Activated T-helper 2 cell treated with anti-CD3 and anti-CD28 coated beads, Interferon-gamma antibody, Interleukin-2, Interleukin-4, amounts not matched to agents 10 μg/mL and 5 μg/mL and 100 μg/mL, durations not matched to agents 14 hours and 24 hours and 36 hours (primary cell): ENCODE data around the gene LINS1. TPM values are rescaled to one million over a fixed set of nuclear protein-coding genes. Genes with fewer than 3 reads are reported as not detected.
"Not testable (repeated sequence)": the region's sequence is repeated elsewhere in the genome, so short reads cannot be mapped to it uniquely, and the experiment has no call there.

Experiments used
- DNase-seq: peaks from one replicate; pipeline ENCODE4 v3.0.0; 2021; ENCODE audit warnings: low spot score
- H3K27ac Mint-ChIP-seq: one replicate; pipeline ENCODE4 v1.8.0; 2021; ENCODE audit warnings: mixed read lengths
- H3K27me3 Mint-ChIP-seq: one replicate; pipeline ENCODE4 v1.8.0; 2021; ENCODE audit warnings: low read depth, mixed read lengths
- H3K36me3 Mint-ChIP-seq: one replicate; pipeline ENCODE4 v1.8.0; 2021; ENCODE audit warnings: low read depth, mixed read lengths
- H3K4me1 Mint-ChIP-seq: one replicate; pipeline ENCODE4 v1.8.0; 2021; ENCODE audit warnings: low read depth, mixed read lengths
- H3K4me3 Mint-ChIP-seq: one replicate; pipeline ENCODE4 v1.8.0; 2021; ENCODE audit warnings: low read depth, mild to moderate bottlenecking, moderate library complexity, mixed read lengths
- H3K9me3 Mint-ChIP-seq: one replicate; pipeline ENCODE4 v1.8.0; 2021; ENCODE audit warnings: mixed read lengths
- intact Hi-C: fragments of 100-400 bp; cut with micrococcal nuclease; formaldehyde crosslinking; loops from one replicate; pipeline ENCODE4 v1.15.1; 2023
- total RNA-seq: library from RNA; stranded (reverse); gene quantifications from 2 replicates; pipeline ENCODE4 v1.2.3, GENCODE V29; 2022

The LINS1 gene
- total RNA-seq, 1 donor from 2014 or later = 46.8 TPM

DNA sequence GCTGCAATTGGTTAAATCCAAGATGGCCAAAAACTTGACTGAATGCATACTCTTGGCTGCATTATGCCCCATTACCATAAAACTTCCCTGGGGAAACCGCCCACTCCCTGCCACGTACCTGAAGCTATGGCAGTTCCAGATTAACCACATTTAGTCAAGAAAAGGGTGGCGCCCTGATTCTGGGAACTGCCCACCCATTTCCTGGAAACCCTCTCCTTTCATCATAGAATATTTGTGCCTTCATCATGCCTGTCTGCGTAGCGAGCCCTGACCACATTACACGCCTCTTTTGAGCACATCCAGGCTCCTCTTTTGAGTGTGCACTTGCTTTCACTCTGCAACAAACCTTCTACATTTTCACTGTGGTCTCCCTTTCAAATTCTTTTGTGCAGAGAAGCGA lies 5.2 kb downstream of the LINS1 start:
- H3K4me3 Mint-ChIP-seq = peak overlapping the region; percentile 83
- H3K9me3 Mint-ChIP-seq = peaks cover 7% of the 10 kb centered on the region
- no peaks in the 10 kb centered on the region for H3K27me3 Mint-ChIP-seq
- peak; percentile 92 for DNase-seq
- intact Hi-C loops = loop anchor here (2.0 to 10.0 kb wide), 5 partner anchors 24 to 772 kb away; no protein-coding TSS in a partner anchor
- H3K27ac Mint-ChIP-seq = peak overlapping the region; percentile 97
- peaks cover 59% of the 10 kb centered on the region for H3K4me1 Mint-ChIP-seq
- H3K36me3 Mint-ChIP-seq = peaks cover 53% of the 10 kb centered on the region

DNA sequence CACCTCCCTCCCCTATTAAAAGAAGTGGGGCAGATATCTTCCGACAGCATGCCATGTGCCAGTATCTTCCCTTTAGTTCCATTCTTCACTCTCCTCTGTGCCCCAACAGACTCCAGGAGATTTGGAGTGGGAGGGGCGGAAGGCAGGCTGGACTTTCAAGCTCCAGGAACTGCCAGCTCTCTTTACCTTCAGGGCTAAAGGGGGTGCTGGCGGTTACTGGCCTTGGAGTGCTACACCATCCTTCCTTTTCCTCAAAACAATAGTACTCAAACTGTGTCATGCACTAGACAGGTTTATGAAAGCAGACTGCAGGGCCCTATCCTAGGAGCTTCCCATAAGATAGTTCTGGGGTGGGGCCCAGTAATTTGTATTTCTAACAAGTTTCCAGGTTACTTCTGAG lies 6.0 kb downstream of the LINS1 start:
- Mint-ChIP-seq H3K27ac (peak overlapping the region; percentile 97), H3K9me3 (peaks cover 11% of the 10 kb centered on the region), H3K4me1 (peaks cover 61% of the 10 kb centered on the region), H3K27me3 (no peaks in the 10 kb centered on the region), H3K36me3 (peaks cover 59% of the 10 kb centered on the region), H3K4me3 (peak overlapping the region; percentile 83)
- DNase-seq = no peak
- intact Hi-C loops = loop anchor here (2.0 to 10.0 kb wide), 5 partner anchors 23 to 771 kb away; no protein-coding TSS in a partner anchor

DNA sequence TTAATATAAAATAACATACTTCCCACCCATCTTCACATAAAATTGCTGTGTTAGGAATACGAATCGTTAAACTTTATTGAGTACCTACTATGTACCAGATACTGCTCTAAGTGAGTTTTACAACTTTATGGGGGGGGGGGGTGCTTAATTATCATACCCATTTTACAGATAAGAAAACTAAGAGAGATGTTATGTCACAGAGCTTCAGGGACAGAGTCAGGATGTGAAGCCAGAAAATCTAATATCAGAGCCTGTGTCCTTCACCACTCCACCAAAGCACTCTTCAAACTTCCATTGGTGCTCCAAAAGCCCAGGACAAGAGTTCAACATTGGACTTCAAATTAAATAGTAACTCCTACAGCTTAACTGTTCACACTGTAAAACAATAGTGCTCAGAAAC lies 8.6 kb downstream of the LINS1 start:
- peaks cover 49% of the 10 kb centered on the region for H3K4me1 Mint-ChIP-seq
- no peak for DNase-seq
- H3K9me3 Mint-ChIP-seq = peaks cover 28% of the 10 kb centered on the region
- H3K27me3 Mint-ChIP-seq = no peaks in the 10 kb centered on the region
- peak overlapping the region; percentile 62 for H3K27ac Mint-ChIP-seq
- intact Hi-C loops = loop anchor here (10.0 kb wide), 2 partner anchors 611 to 769 kb away; no protein-coding TSS in a partner anchor
- H3K36me3 Mint-ChIP-seq = peaks cover 62% of the 10 kb centered on the region
- no peak overlapping the region for H3K4me3 Mint-ChIP-seq

DNA sequence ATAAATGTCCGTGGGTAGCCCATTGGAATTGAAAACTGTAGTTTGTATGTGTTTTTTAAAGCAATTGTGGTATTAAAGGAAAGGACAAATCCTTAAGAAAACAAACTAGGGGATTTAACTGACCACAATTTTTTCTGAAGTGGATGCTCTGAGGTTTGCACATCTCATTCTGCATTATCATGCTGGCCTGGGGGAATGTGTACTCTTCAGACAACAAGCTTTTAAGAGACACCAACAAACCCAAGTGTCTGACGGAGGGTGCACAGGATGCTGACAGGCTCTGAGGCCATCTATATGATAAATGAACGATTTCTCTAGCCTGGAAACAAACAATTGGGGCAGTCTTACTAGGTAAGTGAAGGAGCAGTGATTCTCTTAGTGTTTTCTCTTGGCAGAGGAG lies 9.1 kb downstream of the LINS1 start:
- H3K4me1 Mint-ChIP-seq = peaks cover 45% of the 10 kb centered on the region
- H3K4me3 Mint-ChIP-seq = no peak overlapping the region

DNA sequence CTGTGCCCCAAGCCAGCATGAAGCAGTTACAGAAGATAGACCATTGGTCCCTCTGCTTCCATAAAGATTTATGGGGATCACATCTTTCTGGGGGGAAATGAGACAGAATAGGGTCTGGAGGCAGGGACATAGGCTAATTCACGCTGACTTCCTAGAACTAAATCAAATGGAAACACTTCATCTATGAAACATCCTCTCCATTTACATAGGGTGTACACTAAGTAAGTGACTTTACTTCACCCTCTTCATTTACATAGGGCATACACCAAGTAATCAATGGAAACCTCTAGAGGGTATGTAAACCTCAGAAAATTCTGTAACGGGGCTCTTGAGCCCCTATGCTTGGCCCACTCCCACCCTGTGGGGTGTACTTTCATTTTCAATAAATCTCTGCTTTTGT lies 10.1 kb downstream of the LINS1 start:
- Mint-ChIP-seq H3K9me3 (peaks cover 40% of the 10 kb centered on the region), H3K27ac (peak overlapping the region; percentile 56), H3K36me3 (peaks cover 69% of the 10 kb centered on the region), H3K4me1 (peaks cover 36% of the 10 kb centered on the region), H3K4me3 (no peak overlapping the region), H3K27me3 (no peaks in the 10 kb centered on the region)
- intact Hi-C loops = loop anchor here (10.0 kb wide), 2 partner anchors 613 to 767 kb away; no protein-coding TSS in a partner anchor
- no peak for DNase-seq

More for the DNA sequence above, 9.1 kb downstream of the LINS1 start:
- H3K36me3 Mint-ChIP-seq = peaks cover 63% of the 10 kb centered on the region
- peak overlapping the region; percentile 84 for H3K27ac Mint-ChIP-seq
- intact Hi-C loops = loop anchor here (10.0 kb wide), 2 partner anchors 612 to 768 kb away; no protein-coding TSS in a partner anchor
- H3K9me3 Mint-ChIP-seq = peaks cover 33% of the 10 kb centered on the region
- DNase-seq = no peak
- no peaks in the 10 kb centered on the region for H3K27me3 Mint-ChIP-seq

DNA sequence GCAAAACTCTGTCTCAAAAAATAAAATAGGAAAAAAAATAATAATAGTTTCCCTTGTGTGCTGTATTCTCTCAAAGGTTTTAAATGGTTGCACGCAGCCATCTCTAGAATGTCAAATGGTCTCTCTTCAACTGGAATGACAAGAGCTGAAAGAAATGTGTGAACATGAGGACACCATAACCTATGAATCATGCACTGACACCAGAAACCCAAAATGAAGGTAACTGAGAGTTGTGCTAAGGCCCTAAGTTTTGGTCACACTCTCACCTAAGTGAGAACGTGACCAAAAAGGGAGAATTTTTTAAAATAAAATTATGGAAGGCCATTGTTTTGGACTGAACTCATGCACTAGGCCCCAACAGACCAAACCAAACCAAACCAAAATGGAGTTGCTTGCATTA lies 10.8 kb downstream of the LINS1 start:
- not testable (repeated sequence) for H3K27ac Mint-ChIP-seq, DNase-seq, H3K27me3 Mint-ChIP-seq, H3K4me3 Mint-ChIP-seq
- intact Hi-C loops = loop anchor here (10.0 kb wide), 2 partner anchors 614 to 766 kb away; no protein-coding TSS in a partner anchor
- H3K4me1 Mint-ChIP-seq = peaks cover 29% of the 10 kb centered on the region
- H3K36me3 Mint-ChIP-seq = peaks cover 74% of the 10 kb centered on the region
- peaks cover 44% of the 10 kb centered on the region for H3K9me3 Mint-ChIP-seq

DNA sequence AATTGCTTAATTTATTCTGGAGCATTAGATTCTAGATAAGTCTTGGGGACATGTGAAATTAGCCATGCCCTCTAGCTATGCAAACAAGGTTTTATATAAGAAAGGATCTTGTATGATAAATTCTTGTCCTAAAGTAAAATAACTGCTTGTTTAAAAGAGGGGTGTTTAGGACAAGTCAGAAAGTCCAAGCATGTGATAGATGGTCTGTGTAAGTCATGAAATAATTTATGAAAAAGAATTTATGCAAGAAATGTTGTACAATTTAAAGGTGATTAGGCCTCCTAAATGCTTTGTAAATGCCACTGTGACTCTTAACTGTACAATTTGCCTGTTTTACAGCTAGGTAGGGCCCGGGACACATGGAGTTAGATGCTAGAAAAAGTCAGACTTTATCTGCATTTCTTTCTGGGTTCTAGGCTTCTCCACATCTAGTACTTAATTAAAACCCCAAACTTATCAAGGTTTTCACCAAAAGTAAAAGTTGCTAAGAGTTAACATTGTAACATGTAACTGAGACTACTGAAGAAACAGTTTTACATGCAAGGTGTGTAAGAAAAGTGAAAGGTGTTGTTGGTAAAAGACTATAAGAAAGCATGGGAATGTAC lies 13.2 kb downstream of the LINS1 start:
- no peak for DNase-seq
- intact Hi-C loops = no loop called here
- H3K27me3 Mint-ChIP-seq = no peaks in the 10 kb centered on the region
- H3K4me3 Mint-ChIP-seq = no peak overlapping the region
- peaks cover 82% of the 10 kb centered on the region for H3K36me3 Mint-ChIP-seq
- H3K9me3 Mint-ChIP-seq = peaks cover 65% of the 10 kb centered on the region
- H3K27ac Mint-ChIP-seq = no peak overlapping the region
- H3K4me1 Mint-ChIP-seq = peaks cover 18% of the 10 kb centered on the region

DNA sequence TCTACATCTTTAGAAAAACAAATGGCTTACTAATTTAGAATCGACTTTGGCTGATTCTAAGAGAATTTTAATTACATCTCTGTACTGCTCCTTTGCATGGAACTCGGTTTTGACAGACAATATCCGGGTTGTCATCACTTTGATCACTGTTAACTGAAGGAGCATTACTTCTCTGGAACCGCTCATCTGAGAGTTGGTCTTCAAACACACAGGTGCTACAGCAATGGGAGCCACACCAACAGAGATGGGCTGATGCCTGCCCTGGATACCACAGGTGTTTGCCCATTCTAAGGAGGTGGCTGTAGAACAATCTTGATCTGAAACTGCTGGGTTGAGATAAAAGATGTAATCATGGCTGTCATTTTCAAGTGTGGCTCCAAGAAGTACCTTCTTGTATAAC lies 21.6 kb downstream of the LINS1 start:
- peaks cover 29% of the 10 kb centered on the region for H3K4me1 Mint-ChIP-seq
- H3K9me3 Mint-ChIP-seq = peaks cover 26% of the 10 kb centered on the region
- H3K27ac Mint-ChIP-seq = peak overlapping the region; percentile 55
- intact Hi-C loops = no loop called here
- H3K4me3 Mint-ChIP-seq = no peak overlapping the region
- H3K27me3 Mint-ChIP-seq = no peaks in the 10 kb centered on the region
- no peak for DNase-seq
- H3K36me3 Mint-ChIP-seq = peaks cover 91% of the 10 kb centered on the region

DNA sequence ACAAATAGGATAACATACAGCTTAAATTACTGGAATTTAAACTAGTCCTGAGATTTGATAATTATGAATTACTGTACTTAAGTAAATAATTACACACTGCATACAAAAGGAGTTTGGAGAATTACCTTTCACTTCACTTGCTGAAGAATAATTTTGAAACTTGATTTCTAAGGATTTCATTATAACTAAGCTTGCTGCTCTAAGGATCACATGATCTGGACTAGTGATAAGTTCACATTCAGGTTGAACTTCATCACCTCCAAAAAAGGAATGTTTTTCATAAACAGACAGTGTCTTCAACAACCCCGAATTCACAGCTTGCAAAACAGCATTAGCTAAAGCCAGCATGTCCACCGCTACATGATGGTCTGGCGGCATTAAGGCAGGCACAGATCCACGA lies 28.5 kb downstream of the LINS1 start:
- intact Hi-C loops = loop anchor here (2.0 to 5.0 kb wide), 2 partner anchors 23 to 221 kb away; no protein-coding TSS in a partner anchor
- Mint-ChIP-seq H3K27me3 (no peaks in the 10 kb centered on the region), H3K27ac (no peak overlapping the region), H3K4me1 (peaks cover 35% of the 10 kb centered on the region), H3K9me3 (no peaks in the 10 kb centered on the region), H3K36me3 (peaks cover 81% of the 10 kb centered on the region), H3K4me3 (no peak overlapping the region)
- DNase-seq = no peak

DNA sequence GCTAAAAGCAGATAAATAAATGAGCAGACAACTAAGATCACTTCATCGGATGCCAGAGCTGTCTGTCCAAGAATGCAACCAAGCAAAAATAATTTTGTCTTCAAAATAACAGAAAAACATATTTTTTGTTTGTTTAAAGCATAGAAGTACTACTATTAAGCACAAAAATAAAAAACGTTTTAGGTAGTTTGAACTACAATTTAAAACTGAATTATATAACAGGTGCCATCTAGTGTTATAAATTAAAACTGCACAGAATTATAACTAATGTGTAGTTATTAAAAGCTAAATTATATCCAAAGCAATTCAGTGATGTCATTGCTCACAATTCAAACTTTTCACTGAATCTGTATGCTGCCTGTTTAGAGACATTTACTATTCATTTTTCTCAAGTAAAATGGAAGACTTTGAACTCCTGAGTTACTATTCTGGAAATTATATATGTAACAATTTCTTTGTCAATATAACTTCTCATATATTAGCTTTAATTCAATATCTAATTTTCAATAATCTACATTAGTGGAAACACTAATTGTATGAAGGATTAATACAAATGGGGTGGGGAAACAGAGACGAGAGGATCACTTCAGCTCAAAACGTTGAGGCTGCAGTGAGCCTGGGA lies 29.5 kb downstream of the LINS1 start:
- intact Hi-C loops = loop anchor here (2.0 to 5.0 kb wide), 2 partner anchors 24 to 220 kb away; no protein-coding TSS in a partner anchor
- no peak for DNase-seq
- peaks cover 33% of the 10 kb centered on the region for H3K4me1 Mint-ChIP-seq
- no peak overlapping the region for H3K4me3 Mint-ChIP-seq
- H3K9me3 Mint-ChIP-seq = no peaks in the 10 kb centered on the region
- H3K27ac Mint-ChIP-seq = no peak overlapping the region
- H3K27me3 Mint-ChIP-seq = no peaks in the 10 kb centered on the region
- H3K36me3 Mint-ChIP-seq = peaks cover 71% of the 10 kb centered on the region

DNA sequence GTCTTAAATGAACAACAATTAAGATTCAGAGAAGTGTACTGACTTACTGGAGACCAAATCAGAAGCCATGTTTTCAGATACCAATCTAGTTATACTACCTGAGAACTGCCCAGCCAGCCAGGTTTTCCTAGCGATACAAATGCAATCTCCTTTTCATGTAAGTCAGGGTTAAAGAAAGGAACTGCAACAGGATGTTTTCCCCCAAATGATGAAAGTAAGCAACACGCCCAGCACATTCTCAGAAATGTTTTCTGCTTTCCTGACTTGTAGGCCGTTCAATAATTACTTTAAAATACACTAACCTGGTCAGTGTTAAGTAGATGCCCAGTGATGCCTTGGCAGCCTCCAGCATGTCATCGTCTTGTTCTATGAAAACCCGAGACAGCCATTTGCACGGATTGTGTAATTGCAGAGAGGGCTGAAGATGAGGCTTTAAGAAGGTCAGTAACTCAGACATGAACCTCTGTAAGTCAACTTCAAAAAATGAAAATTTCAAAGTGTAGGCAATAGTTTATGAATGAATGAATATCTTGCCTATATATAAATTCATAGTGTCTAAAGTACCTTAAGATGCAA lies 30.3 kb downstream of the LINS1 start:
- no peak for DNase-seq
- no peaks in the 10 kb centered on the region for H3K9me3 Mint-ChIP-seq
- H3K4me3 Mint-ChIP-seq = no peak overlapping the region
- intact Hi-C loops = loop anchor here (2.0 to 5.0 kb wide), 2 partner anchors 25 to 219 kb away; no protein-coding TSS in a partner anchor
- no peaks in the 10 kb centered on the region for H3K27me3 Mint-ChIP-seq
- H3K4me1 Mint-ChIP-seq = peaks cover 33% of the 10 kb centered on the region
- H3K27ac Mint-ChIP-seq = peak overlapping the region; percentile 12
- H3K36me3 Mint-ChIP-seq = peaks cover 64% of the 10 kb centered on the region

DNA sequence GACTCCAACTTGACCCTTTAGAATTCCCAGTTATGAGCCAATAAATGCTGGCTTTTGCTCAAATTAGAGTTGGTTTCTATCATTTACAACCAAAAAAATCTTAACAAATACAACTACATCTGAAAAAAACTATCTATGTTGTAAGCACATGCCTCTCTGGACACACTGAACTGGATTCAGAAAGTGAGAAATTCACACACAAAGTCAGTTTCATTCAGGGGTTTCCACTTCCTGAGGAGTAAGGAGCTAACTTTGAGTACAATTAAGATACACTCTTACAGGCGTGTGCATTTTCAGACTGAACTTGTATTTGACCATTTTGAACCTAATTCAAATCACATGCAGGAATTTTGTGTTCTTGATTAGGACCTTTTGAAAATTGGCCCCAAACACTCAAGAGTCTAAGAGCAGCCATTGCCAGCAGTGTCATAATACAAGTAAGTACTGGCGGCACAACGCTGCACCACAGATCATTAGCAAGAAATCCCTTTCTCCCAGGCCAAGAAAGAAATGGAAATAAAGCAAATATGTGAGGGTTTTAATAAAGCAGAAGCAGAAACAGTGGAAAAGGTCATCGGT lies 31.2 kb downstream of the LINS1 start:
- Mint-ChIP-seq H3K27ac (peak overlapping the region; percentile 57), H3K27me3 (no peaks in the 10 kb centered on the region), H3K4me1 (peaks cover 33% of the 10 kb centered on the region), H3K4me3 (peak overlapping the region; percentile 41), H3K9me3 (no peaks in the 10 kb centered on the region), H3K36me3 (peaks cover 61% of the 10 kb centered on the region)
- DNase-seq = no peak
- intact Hi-C loops = loop anchor here (5.0 kb wide), 1 partner anchor 219 kb away; no protein-coding TSS in a partner anchor
